Psoas muscle (tissue), 8 donors: ENCODE data around the gene KIF22. TPM values are rescaled to one million over a fixed set of nuclear protein-coding genes. Genes with fewer than 3 reads are reported as not detected.

Source experiments
- ATAC-seq, 4 donors: fragments of 200-7000 bp; cut with Tn5 transposase; one replicate each; pipeline ENCODE4 v1.9.1; 2020; ENCODE audit warnings: moderate library complexity in 3 of 4, mild to moderate bottlenecking in 2 of 4
- DNase-seq, 2 donors: peaks; one replicate each; pipeline ENCODE4 v3.0.0-alpha.2; 2020
- H3K27ac ChIP-seq: fragments of 200-600 bp; one replicate; pipeline ENCODE4 v1.8.0; 2022
- H3K27me3 ChIP-seq, 3 donors: fragments of 200-600 bp in 1 of 3; one replicate each; pipeline versions ENCODE4 v1.6.1 to v1.8.0; 2013 to 2022; ENCODE audit warnings: low read length in 2 of 3, mild to moderate bottlenecking in 2 of 3, moderate library complexity in 1 of 3; ENCODE audit not compliant: insufficient read depth in 3 of 3
- H3K36me3 ChIP-seq, 2 donors: fragments of 200-600 bp in 1 of 2; one replicate each; pipeline versions ENCODE4 v1.6.1 to v1.8.0; 2013 to 2022; ENCODE audit warnings: low read depth in 1 of 2, mild to moderate bottlenecking in 1 of 2, moderate library complexity in 1 of 2; ENCODE audit not compliant: insufficient read depth in 1 of 2
- H3K4me1 ChIP-seq: fragments of 200-600 bp; one replicate; pipeline ENCODE4 v1.8.0; 2022
- H3K4me3 ChIP-seq: fragments of 200-600 bp; one replicate; pipeline ENCODE4 v1.8.0; 2022; ENCODE audit warnings: mild to moderate bottlenecking
- H3K9me3 ChIP-seq: fragments of 200-600 bp; one replicate; pipeline ENCODE4 v1.8.0; 2022
- WGBS, 3 donors: extraction: QIAGEN DNeasy Blood & Tissue Kit; methylation state at CpG; one replicate each; pipeline versions ENCODE4 v1.1.6 to v1.1.7; 2013; 5-methylcytosine and 5-hydroxymethylcytosine counted together
- intact Hi-C, 2 donors: fragments of 100-400 bp; cut with DNase I; formaldehyde crosslinking; loops; one replicate each; pipeline versions ENCODE4 v1.11.0 to v1.14.2; 2022
- polyA plus RNA-seq, 3 donors: library from polyadenylated mRNA; stranded (reverse); fragments of 200-250 nt; gene quantifications; one replicate each; pipeline ENCODE4 v1.2.3, GENCODE V29; 2013
- total RNA-seq, 4 donors: library from RNA; stranded (reverse); fragmentation: NEBNext Ultra II Directional in 2 of 4; extraction: Animal tissue kit (Norgen Biotek cat#: 25700) in 2 of 4; gene quantifications; one replicate each; pipeline versions ENCODE4 v1.2.1 to v1.2.4, GENCODE V29; 2021 to 2023
- TF ChIP-seq, protein P1 (sequence below): fragments of 200-600 bp; IDR thresholded peaks from one replicate; pipeline ENCODE4 v1.8.0; 2022; ENCODE audit warnings: antibody characterized with exemption
- donor health status: healthy with polysubstance abuse.
- donor health status: DM: no; HTN: no; CAD: no; lungs with moderate emphysema.
- donor health status: Bipolar disorder and iron deficiency.
- donor health status: healthy.
- donor health status: DM: yes; HTN: yes; CAD: no.
- donor health status: DM: no; HTN: no; CAD: no.
- donor health status: DM: no; HTN: no; CAD: no.
- donor health status: DM: yes; HTN: yes; CAD: no.

KIF22 gene
- total and polyA plus RNA-seq, 7 donors = 12.6 to 23.8 (median 15.4) TPM

DNA sequence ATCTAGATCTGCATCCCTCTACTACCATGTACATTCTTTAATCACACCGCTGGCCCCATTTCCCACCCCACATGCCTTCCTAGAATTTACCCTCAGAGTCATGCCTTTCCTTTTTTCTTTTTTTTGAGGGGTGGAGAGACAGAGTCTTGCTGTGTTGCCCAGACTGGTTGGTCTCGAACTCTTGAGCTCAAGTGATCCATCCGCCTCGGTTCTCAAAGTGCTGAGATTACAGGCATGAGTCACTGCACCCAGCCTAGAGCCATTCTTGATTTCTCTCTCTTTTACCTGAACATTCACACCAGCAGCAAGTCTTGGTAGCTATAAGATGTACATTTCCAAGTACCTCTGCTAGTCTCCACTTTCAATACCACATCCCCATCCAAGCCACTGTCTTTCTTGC is 27.5 kb downstream of the KIF22 start:
- WGBS, 3 donors = 90 to 94% (median 90%) methylated on average over 4 of the region's 4 CpGs
- no peaks in the 10 kb centered on the region for H3K27me3 ChIP-seq
- peaks cover 0 to 26% of the 10 kb centered on the region in 2 donors for H3K36me3 ChIP-seq
- peaks cover 41% of the 10 kb centered on the region for H3K4me1 ChIP-seq
- intact Hi-C loops = loop anchor here in 1 of 2 donors (5.0 kb wide), 1 partner anchor 44 kb away; the partner anchor contains the start of gene CDIPT
- no peak overlapping the region for H3K27ac ChIP-seq
- no peaks in the 10 kb centered on the region for H3K9me3 ChIP-seq
- DNase-seq (no peak), ATAC-seq (no peak)
- TF ChIP-seq, protein P1, sequence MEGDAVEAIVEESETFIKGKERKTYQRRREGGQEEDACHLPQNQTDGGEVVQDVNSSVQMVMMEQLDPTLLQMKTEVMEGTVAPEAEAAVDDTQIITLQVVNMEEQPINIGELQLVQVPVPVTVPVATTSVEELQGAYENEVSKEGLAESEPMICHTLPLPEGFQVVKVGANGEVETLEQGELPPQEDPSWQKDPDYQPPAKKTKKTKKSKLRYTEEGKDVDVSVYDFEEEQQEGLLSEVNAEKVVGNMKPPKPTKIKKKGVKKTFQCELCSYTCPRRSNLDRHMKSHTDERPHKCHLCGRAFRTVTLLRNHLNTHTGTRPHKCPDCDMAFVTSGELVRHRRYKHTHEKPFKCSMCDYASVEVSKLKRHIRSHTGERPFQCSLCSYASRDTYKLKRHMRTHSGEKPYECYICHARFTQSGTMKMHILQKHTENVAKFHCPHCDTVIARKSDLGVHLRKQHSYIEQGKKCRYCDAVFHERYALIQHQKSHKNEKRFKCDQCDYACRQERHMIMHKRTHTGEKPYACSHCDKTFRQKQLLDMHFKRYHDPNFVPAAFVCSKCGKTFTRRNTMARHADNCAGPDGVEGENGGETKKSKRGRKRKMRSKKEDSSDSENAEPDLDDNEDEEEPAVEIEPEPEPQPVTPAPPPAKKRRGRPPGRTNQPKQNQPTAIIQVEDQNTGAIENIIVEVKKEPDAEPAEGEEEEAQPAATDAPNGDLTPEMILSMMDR = no peak
- H3K4me3 ChIP-seq = no peak overlapping the region

DNA sequence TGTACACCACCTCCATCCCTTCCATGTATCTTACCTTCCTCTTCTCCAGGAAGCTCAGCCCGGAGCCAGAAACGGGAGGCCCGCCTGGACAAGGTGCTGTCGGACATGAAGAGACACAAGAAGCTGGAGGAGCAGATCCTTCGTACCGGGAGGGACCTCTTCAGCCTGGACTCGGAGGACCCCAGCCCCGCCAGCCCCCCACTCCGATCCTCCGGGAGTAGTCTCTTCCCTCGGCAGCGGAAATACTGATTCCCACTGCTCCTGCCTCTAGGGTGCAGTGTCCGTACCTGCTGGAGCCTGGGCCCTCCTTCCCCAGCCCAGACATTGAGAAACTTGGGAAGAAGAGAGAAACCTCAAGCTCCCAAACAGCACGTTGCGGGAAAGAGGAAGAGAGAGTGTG is 29.0 kb downstream of the KIF22 start:
- Histone ChIP-seq H3K27me3 (no peaks in the 10 kb centered on the region), H3K4me1 (peaks cover 45% of the 10 kb centered on the region), H3K27ac (peak overlapping the region; percentile 80), H3K4me3 (no peak overlapping the region), H3K9me3 (no peaks in the 10 kb centered on the region), H3K36me3 (peaks cover 0 to 26% of the 10 kb centered on the region in 2 donors)
- no peak for ATAC-seq
- DNase-seq = no peak
- TF ChIP-seq, protein P1 = no peak
- intact Hi-C loops = loop anchor here in 1 of 2 donors (5.0 kb wide), 1 partner anchor 43 kb away; the partner anchor contains the start of gene CDIPT
- 74 to 86% (median 82%) methylated on average over 15 of the region's 15 CpGs for WGBS, 3 donors

DNA sequence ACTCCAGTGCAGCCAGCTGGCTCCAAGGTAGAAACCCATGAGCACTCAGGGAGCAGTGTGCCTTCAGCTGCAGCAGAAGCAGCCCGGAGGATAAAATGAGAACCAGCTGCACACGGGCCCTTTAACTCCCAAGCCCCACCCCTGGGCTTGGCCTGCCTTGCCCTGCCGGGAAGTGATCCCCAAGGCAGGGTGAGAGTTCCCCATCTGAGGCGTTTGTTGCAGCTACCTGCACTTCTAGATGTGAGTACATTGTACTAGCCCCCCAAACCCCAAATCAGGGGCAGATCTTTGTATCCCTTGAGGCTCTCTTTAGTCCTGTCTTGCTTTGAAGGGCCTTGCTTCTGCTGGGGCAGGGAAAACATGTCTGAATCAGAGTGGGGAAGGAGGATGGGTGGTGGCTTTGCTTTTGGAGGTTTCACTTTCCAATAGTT is 29.7 kb downstream of the KIF22 start, which contains the start of gene MVP:
TSS of gene MVP (plus strand) at position 192 of the 431 bp plus-strand sequence. CDS start 10,088 bp downstream, outside the sequence.
- peaks cover 48% of the 10 kb centered on the region for H3K4me1 ChIP-seq
- peaks cover 0 to 26% of the 10 kb centered on the region in 2 donors for H3K36me3 ChIP-seq
- intact Hi-C loops = no loop called here

DNA sequence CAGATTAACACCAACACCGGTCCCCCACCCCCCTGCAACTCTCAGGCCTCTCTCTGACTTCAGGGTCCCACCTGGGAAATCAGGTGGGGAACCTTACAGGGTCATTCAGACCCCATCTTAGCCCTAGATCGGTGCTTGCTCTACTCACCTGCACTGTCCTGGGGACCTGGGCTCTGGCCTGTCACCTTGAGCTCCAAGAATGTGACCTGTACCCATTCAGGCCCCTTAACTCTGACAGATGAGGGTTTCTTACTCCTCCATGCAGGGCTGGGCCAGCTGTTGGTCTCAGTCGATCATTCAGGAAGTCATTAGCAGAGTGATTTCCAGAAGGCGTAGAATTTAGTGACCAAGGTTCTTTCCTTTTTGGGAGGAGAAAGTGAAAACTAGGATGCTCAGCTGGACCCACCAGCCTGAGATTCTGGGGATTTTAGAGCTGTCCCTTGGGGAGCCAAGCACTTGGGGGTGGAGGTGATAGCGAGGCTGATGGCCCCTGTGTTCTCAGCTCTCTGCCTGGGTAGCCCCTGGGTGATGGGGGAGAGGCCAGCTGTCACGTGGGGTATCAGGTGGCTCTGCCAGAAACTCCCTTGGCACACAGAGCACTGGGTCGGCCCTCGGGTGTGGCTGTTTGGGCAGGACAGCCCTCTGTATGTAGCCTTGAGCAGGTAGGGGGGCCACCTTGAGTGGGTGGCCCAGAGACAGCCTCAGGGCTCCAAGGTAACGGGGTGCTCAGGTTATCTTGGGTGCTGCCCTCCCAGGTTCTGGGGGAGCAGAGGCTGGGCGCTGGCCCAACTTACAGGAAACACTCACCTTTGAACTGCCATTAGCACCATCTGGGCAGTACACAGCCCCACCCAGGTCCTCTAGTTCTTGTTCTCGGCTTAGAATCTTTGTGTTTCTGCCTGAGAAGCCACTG is 30.4 kb downstream of the KIF22 start:
- no peaks in the 10 kb centered on the region for H3K27me3 ChIP-seq
- 23 to 25% (median 24%) methylated on average over 10 to 11 of the region's 11 CpGs for WGBS, 3 donors
- peaks cover 50% of the 10 kb centered on the region for H3K4me1 ChIP-seq
- TF ChIP-seq, protein P1 = no peak
- peak overlapping the region; percentile 80 for H3K27ac ChIP-seq
- DNase-seq = peak in 1 of 2 donors; percentile 76
- peaks cover 0 to 26% of the 10 kb centered on the region in 2 donors for H3K36me3 ChIP-seq
- peak; percentile 32 to 59 (median 40) for ATAC-seq
- no peaks in the 10 kb centered on the region for H3K9me3 ChIP-seq
- intact Hi-C loops = no loop called here
- peak overlapping the region; percentile 69 for H3K4me3 ChIP-seq

More for the DNA sequence above, 29.7 kb downstream of the KIF22 start, which contains the start of gene MVP:
- ATAC-seq (peak; percentile 29 to 45 (median 34)), DNase-seq (peak; percentile 68 to 73)
- Histone ChIP-seq H3K27me3 (no peaks in the 10 kb centered on the region), H3K27ac (peak within 1 kb of the TSS; percentile 80), H3K9me3 (no peaks in the 10 kb centered on the region), H3K4me3 (peak within 1 kb of the TSS; percentile 69)
- TF ChIP-seq, protein P1 = no peak
- WGBS, 3 donors = 0 to 1% (median 0%) methylated on average over 4 of the region's 4 CpGs
